ENCODE results near the gene SNTB2. TPM values are rescaled to one million over a fixed set of nuclear protein-coding genes. Genes with fewer than 3 reads are reported as not detected.

The SNTB2 gene
- 102 and 115 TPM in 2 replicates for total RNA-seq (2014; rRNA removed; shearing (Covaris generic))

GRCh38 chr16:69186642-69187445 lies at the start of gene SNTB2:
Gene SNTB2 (plus strand): TSS chr16:69187164. CDS start chr16:69187167, 3 bp downstream.

GRCh38 chr16:69310653-69311532 lies 123.9 kb downstream of the SNTB2 start, which contains the start of gene VPS4A:
Gene VPS4A (plus strand): TSS chr16:69311350. CDS start chr16:69311512, 162 bp downstream.

GRCh38 chr16:69330286-69331109 lies 143.5 kb downstream of the SNTB2 start, which contains the start of gene PDF:
Gene PDF (minus strand): TSS chr16:69330588. CDS start chr16:69330570, 18 bp downstream.

GRCh38 chr16:69339289-69340094 lies 152.5 kb downstream of the SNTB2 start, which contains the start of the genes COG8 and NIP7:
Gene COG8 (minus strand): TSS chr16:69339564. CDS start chr16:69339552, 12 bp downstream.
Gene NIP7 (plus strand): TSS chr16:69339772. CDS start chr16:69339830, 58 bp downstream.

GRCh38 chr16:69351309-69352027 lies 164.5 kb downstream of the SNTB2 start, which contains the start of gene TMED6:
Gene TMED6 (minus strand): TSS chr16:69351786. CDS start chr16:69351753, 33 bp downstream.

Small RNAs within 50 kb of the gene (small RNA-seq; reads per million reads assigned to genes)
- gene RF00019 (not detected), gene RNU6-22P (not detected)

Other genes starting within 250 kb of the SNTB2 start
- gene HAS3, start 81.5 kb upstream of the SNTB2 start, total RNA-seq (2014; rRNA removed; shearing (Covaris generic)) = 2.8 and 5.5 TPM in 2 replicates
- gene CHTF8, start 54.6 kb upstream of the SNTB2 start, total RNA-seq (2014; rRNA removed; shearing (Covaris generic)) = 32.7 and 42.4 TPM in 2 replicates
- gene UTP4, start 54.5 kb upstream of the SNTB2 start, total RNA-seq (2014; rRNA removed; shearing (Covaris generic)) = 36.6 and 51.4 TPM in 2 replicates
- 43.7 TPM in 2 replicates for gene VPS4A, start 124.2 kb downstream of the SNTB2 start, total RNA-seq (2014; rRNA removed; shearing (Covaris generic))
- gene PDF, start 143.4 kb downstream of the SNTB2 start, total RNA-seq (2014; rRNA removed; shearing (Covaris generic)) = 87.1 and 92.0 TPM in 2 replicates
- gene COG8, start 152.4 kb downstream of the SNTB2 start, total RNA-seq (2014; rRNA removed; shearing (Covaris generic)) = 42.0 and 68.1 TPM in 2 replicates
- gene NIP7, start 152.6 kb downstream of the SNTB2 start, total RNA-seq (2014; rRNA removed; shearing (Covaris generic)) = 66.3 and 72.0 TPM in 2 replicates
- gene TMED6, start 164.6 kb downstream of the SNTB2 start, total RNA-seq (2014; rRNA removed; shearing (Covaris generic)) = not detected in 2 replicates
- gene TERF2, start 198.8 kb downstream of the SNTB2 start, total RNA-seq (2014; rRNA removed; shearing (Covaris generic)) = 8.4 and 9.2 TPM in 2 replicates
- gene CYB5B, start 237.5 kb downstream of the SNTB2 start, total RNA-seq (2014; rRNA removed; shearing (Covaris generic)) = 30.9 and 56.2 TPM in 2 replicates